RWPE2 (cell line): ENCODE measurements around the gene CLSTN2.
"Not testable (repeated sequence)": the region's sequence is repeated elsewhere in the genome, so short reads cannot be mapped to it uniquely, and the experiment has no call there.

ENCODE experiments used
- ATAC-seq: fragments of 200-7000 bp; cut with Tn5 transposase; 3 replicates; pipeline ENCODE4 v1.9.1; 2021; ENCODE audit warnings: low read depth
- DNase-seq: peaks from one replicate; pipeline ENCODE4 v3.0.0-alpha.2; 2020; ENCODE audit warnings: low spot score
- H3K27ac ChIP-seq: fragments of 450-650 bp; 2 replicates; pipeline ENCODE4 v1.5.1; 2017; ENCODE audit warnings: mild to moderate bottlenecking; ENCODE audit not compliant: poor library complexity, severe bottlenecking
- H3K27me3 ChIP-seq: fragments of 250-450 bp; sonication (Bioruptor Pico); 2 replicates; pipeline ENCODE4 v1.5.1; 2021; ENCODE audit warnings: mild to moderate bottlenecking, moderate library complexity; ENCODE audit not compliant: insufficient read depth, poor library complexity, severe bottlenecking
- H3K36me3 ChIP-seq: fragments of 250-450 bp; sonication (Bioruptor Pico); 2 replicates; pipeline ENCODE4 v1.5.1; 2020; ENCODE audit warnings: low read depth, mild to moderate bottlenecking, moderate library complexity
- H3K4me1 ChIP-seq: fragments of 250-450 bp; sonication (Bioruptor Pico); 2 replicates; pipeline ENCODE4 v1.5.1; 2021; ENCODE audit warnings: mild to moderate bottlenecking, moderate library complexity; ENCODE audit not compliant: insufficient read depth, poor library complexity, severe bottlenecking
- H3K4me3 ChIP-seq: fragments of 250-450 bp; sonication (Bioruptor Pico); 2 replicates; pipeline ENCODE4 v1.5.1; 2021; ENCODE audit warnings: mild to moderate bottlenecking, moderate library complexity; ENCODE audit not compliant: severe bottlenecking
- H3K9me3 ChIP-seq: fragments of 250-450 bp; sonication (Bioruptor Pico); 2 replicates; pipeline ENCODE4 v1.5.1; 2021; ENCODE audit warnings: mild to moderate bottlenecking, moderate library complexity; ENCODE audit not compliant: severe bottlenecking
- TF ChIP-seq, protein P1 (sequence below): fragments of 450-650 bp; IDR thresholded peaks from one replicate; pipeline ENCODE4 v1.5.1; 2017; ENCODE audit warnings: mild to moderate bottlenecking, moderate library complexity; ENCODE audit not compliant: poor library complexity, severe bottlenecking

CLSTN2 gene

DNA sequence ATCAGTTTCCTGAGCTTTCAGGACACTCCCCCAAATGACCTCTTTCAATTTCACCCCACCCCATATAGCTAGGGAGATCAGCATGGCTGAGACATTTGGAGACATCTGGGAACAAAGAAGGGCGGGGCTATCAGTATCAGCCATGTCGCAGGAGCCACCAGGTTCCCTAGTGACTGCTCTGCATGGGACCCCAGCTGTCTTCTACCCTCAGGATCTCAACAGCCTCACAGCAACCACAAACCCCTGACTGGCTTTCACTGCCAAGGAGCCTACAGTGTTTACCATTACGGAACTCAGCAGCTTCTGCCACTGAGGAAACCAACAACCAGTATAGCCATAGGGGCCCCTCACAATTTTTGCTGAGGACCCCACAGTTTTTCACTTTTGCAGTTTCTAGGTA is 473.3 kb downstream of the CLSTN2 start:
- Histone ChIP-seq H3K4me1 (peaks cover 15% of the 10 kb centered on the region), H3K36me3 (no peaks in the 10 kb centered on the region), H3K4me3 (no peak overlapping the region), H3K27ac (no peak overlapping the region), H3K9me3 (no peaks in the 10 kb centered on the region), H3K27me3 (no peaks in the 10 kb centered on the region)
- ATAC-seq = no peak
- DNase-seq = no peak
- TF ChIP-seq, protein P1, sequence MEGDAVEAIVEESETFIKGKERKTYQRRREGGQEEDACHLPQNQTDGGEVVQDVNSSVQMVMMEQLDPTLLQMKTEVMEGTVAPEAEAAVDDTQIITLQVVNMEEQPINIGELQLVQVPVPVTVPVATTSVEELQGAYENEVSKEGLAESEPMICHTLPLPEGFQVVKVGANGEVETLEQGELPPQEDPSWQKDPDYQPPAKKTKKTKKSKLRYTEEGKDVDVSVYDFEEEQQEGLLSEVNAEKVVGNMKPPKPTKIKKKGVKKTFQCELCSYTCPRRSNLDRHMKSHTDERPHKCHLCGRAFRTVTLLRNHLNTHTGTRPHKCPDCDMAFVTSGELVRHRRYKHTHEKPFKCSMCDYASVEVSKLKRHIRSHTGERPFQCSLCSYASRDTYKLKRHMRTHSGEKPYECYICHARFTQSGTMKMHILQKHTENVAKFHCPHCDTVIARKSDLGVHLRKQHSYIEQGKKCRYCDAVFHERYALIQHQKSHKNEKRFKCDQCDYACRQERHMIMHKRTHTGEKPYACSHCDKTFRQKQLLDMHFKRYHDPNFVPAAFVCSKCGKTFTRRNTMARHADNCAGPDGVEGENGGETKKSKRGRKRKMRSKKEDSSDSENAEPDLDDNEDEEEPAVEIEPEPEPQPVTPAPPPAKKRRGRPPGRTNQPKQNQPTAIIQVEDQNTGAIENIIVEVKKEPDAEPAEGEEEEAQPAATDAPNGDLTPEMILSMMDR = no peak

DNA sequence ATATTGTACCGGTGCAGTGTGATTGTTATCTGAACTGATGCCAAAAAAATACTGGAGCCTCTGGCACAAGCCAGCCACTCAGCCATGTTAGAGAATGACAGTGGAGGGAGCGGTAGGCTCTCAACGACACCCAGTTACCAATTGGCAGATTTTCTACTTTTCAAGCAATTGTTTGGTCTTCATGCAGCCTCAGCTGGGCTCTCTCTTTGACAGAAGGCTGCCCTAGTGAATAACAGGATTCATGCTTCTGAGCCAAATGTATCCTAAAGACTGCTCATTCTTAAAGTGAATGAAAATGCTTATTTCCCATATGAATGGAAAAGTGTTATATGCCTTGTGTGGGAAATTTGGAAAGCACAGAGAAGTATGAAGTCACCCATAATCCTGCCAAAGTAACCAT is 481.7 kb downstream of the CLSTN2 start:
- TF ChIP-seq, protein P1 = no peak
- DNase-seq = no peak
- no peak overlapping the region for H3K27ac ChIP-seq
- H3K36me3 ChIP-seq = no peaks in the 10 kb centered on the region
- ATAC-seq = no peak
- H3K4me3 ChIP-seq = no peak overlapping the region
- H3K9me3 ChIP-seq = no peaks in the 10 kb centered on the region
- H3K4me1 ChIP-seq = no peaks in the 10 kb centered on the region
- H3K27me3 ChIP-seq = no peaks in the 10 kb centered on the region

DNA sequence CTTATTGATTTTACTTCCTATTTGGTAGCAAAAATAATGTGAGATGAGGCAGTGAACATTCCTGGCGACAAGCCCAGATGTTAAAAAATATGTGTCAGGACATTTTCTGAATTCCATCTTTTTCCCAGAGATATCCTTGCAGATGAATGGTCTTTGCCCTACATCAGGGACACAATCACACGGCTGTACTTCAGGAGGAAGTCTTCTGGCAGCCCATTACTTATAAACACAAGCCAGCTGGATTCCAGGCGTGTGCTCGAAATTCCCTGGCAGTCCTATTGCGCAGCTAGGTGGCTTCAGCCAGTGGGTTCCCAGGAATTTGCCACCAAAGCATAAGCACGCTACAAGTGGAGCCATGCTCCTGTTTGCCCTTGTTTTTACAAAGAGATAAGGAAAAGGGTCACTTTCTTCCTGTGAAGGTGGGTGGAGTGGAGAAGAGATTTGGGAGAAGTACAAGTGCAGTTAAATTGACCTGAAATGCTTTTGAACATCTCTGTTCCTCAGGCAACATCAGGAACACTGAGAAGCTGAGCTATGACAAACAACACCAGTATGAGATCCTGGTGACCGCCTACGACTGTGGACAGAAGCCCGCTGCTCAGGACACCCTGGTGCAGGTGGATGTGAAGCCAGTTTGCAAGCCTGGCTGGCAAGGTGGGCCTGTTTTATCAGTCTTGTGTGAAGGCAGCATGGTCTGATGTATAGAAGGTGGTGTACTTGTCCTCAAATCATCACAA is 485.8 kb downstream of the CLSTN2 start:
- H3K27ac ChIP-seq = no peak overlapping the region
- peak; percentile 25; the same call in 1 of the 3 replicates for ATAC-seq
- peaks cover 15% of the 10 kb centered on the region for H3K4me1 ChIP-seq
- DNase-seq = no peak
- H3K27me3 ChIP-seq = no peaks in the 10 kb centered on the region
- no peaks in the 10 kb centered on the region for H3K9me3 ChIP-seq
- H3K4me3 ChIP-seq = no peak overlapping the region
- H3K36me3 ChIP-seq = no peaks in the 10 kb centered on the region
- TF ChIP-seq, protein P1 = no peak

DNA sequence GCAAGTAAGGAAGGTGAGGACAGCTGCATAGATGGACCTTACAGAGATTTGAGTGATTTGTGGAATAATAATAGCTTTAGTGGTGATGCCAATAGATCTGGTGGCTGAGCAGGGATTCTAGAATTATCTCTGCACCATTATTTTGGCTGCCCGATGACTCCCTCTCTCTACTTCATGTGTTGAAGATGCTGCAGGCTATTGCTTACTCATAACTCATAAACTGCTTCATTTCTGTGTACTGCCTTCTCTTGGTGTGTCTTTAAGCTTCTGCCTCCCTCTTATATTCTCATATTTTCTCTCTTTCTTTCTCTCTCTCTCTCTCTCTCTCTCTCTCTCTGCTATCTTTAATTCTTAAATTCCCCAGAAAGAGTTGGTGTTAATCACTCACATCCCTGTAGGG is 486.9 kb downstream of the CLSTN2 start:
- ATAC-seq (peak; percentile 60; the same call in 2 of the 3 replicates), DNase-seq (no peak)
- Histone ChIP-seq H3K36me3 (no peaks in the 10 kb centered on the region), H3K9me3 (no peaks in the 10 kb centered on the region), H3K4me3 (no peak overlapping the region), H3K27ac (no peak overlapping the region), H3K4me1 (peaks cover 15% of the 10 kb centered on the region), H3K27me3 (no peaks in the 10 kb centered on the region)
- TF ChIP-seq, protein P1 = no peak

DNA sequence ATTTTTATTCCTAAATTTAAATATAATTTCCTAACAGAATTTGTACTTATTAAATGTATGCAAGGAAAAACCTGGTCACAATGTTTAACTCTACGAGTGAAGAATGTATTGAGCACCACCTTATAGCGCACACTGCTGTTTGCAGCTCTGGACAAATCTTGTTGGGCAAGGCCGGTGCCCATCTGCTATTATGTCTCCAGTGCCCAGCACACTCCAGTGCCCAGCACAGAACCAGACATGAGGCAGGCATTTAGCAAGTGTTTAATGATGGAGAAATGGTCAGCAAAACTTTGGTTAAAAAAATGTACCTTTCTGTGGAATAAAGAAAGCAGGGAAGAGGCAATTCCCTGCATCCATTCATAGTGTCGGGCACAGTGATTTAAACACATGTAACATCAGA is 488.2 kb downstream of the CLSTN2 start:
- Histone ChIP-seq H3K36me3 (no peaks in the 10 kb centered on the region), H3K4me1 (peaks cover 15% of the 10 kb centered on the region), H3K4me3 (no peak overlapping the region), H3K27ac (no peak overlapping the region), H3K27me3 (no peaks in the 10 kb centered on the region), H3K9me3 (no peaks in the 10 kb centered on the region)
- no peak for ATAC-seq
- TF ChIP-seq, protein P1 = no peak
- no peak for DNase-seq

DNA sequence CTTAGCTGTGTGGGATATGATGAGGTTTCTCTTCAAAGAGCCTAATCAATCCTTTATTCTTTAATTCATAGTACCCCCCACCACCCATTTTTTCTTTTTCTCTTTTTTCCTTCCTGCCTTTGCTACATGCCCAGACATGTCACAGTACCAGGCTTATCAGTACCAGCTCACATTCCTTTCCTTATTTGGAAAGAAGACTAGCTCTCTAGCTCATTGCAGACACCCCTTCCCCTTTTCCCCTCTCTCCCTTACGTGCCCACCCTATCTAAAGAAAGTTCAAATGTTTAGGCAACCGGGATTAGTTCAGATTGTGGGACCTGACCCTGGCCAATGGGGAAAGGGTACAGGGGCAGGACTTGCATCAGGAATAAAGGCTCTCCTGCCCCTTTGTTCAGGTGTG is 488.6 kb downstream of the CLSTN2 start:
- DNase-seq, H3K27ac ChIP-seq, ATAC-seq, H3K4me3 ChIP-seq, H3K36me3 ChIP-seq, H3K9me3 ChIP-seq, H3K27me3 ChIP-seq: not testable (repeated sequence)
- peaks cover 15% of the 10 kb centered on the region for H3K4me1 ChIP-seq
